H9 (cell line): ENCODE data around the gene ROR1. TPM values are rescaled to one million over a fixed set of nuclear protein-coding genes. Genes with fewer than 3 reads are reported as not detected.

Experiments used
- DNase-seq: peaks from one replicate; pipeline ENCODE4 v3.0.0-alpha.2; 2017
- H2AFZ ChIP-seq: one replicate; pipeline ENCODE4 v1.6.1; 2013; ENCODE audit warnings: mild to moderate bottlenecking, low read length, control low read depth, moderate library complexity
- H2AK5ac ChIP-seq: 2 replicates; pipeline ENCODE4 v1.6.1; 2013; ENCODE audit warnings: low read length, control low read depth, mixed read lengths; ENCODE audit not compliant: insufficient read length
- H2BK120ac ChIP-seq: one replicate; pipeline ENCODE4 v1.6.1; 2013; ENCODE audit warnings: low read depth, mild to moderate bottlenecking, low read length, control low read depth, inconsistent platforms; ENCODE audit not compliant: poor library complexity, severe bottlenecking
- H2BK12ac ChIP-seq: 2 replicates; pipeline ENCODE4 v1.6.1; 2013; ENCODE audit warnings: low read length, control low read depth, mixed read lengths, low read depth; ENCODE audit not compliant: insufficient read length
- H2BK15ac ChIP-seq: 2 replicates; pipeline ENCODE4 v1.6.1; 2013; ENCODE audit warnings: low read depth, low read length, control low read depth
- H2BK20ac ChIP-seq: one replicate; pipeline ENCODE4 v1.6.1; 2013; ENCODE audit warnings: low read depth, mild to moderate bottlenecking, low read length, control low read depth, inconsistent platforms; ENCODE audit not compliant: poor library complexity, severe bottlenecking
- H2BK5ac ChIP-seq: 2 replicates; pipeline ENCODE4 v1.6.1; 2013; ENCODE audit warnings: low read length, control low read depth, mixed read lengths; ENCODE audit not compliant: insufficient read length
- H3K14ac ChIP-seq: 2 replicates; pipeline ENCODE4 v1.6.1; 2013; ENCODE audit warnings: low read length, control low read depth; ENCODE audit not compliant: insufficient read depth
- H3K18ac ChIP-seq: 2 replicates; pipeline ENCODE4 v1.6.1; 2013; ENCODE audit warnings: low read depth, mild to moderate bottlenecking, mixed read lengths, low read length, control low read depth; ENCODE audit not compliant: insufficient read length
- H3K23ac ChIP-seq: 2 replicates; pipeline ENCODE4 v1.6.1; 2013; ENCODE audit warnings: low read length, control low read depth, mixed read lengths, low read depth; ENCODE audit not compliant: insufficient read length
- H3K23me2 ChIP-seq: 2 replicates; pipeline ENCODE4 v1.6.1; 2013; ENCODE audit warnings: low read depth, mild to moderate bottlenecking, mixed read lengths, low read length, control low read depth; ENCODE audit not compliant: insufficient read length, poor library complexity, severe bottlenecking
- H3K27ac ChIP-seq: 2 replicates; pipeline ENCODE4 v1.5.1; 2013; ENCODE audit warnings: low read length, control low read depth, mixed read lengths, low read depth; ENCODE audit not compliant: insufficient read length
- H3K27me3 ChIP-seq: 2 replicates; pipeline ENCODE4 v1.6.1; 2013; ENCODE audit warnings: low read length, control low read depth, inconsistent platforms; ENCODE audit not compliant: insufficient read depth
- H3K4ac ChIP-seq: 2 replicates; pipeline ENCODE4 v1.6.1; 2013; ENCODE audit warnings: low read depth, mild to moderate bottlenecking, control low read depth, inconsistent platforms, low read length, moderate library complexity
- H3K4me1 ChIP-seq: 2 replicates; pipeline ENCODE4 v1.6.1; 2013; ENCODE audit warnings: low read length, control low read depth, inconsistent platforms; ENCODE audit not compliant: insufficient read depth
- H3K4me2 ChIP-seq: 2 replicates; pipeline ENCODE4 v1.6.1; 2013; ENCODE audit warnings: low read length, control low read depth, mixed read lengths; ENCODE audit not compliant: insufficient read length, insufficient read depth
- H3K56ac ChIP-seq: 2 replicates; pipeline ENCODE4 v1.6.1; 2013; ENCODE audit warnings: low read depth, mild to moderate bottlenecking, mixed read lengths, low read length, control low read depth; ENCODE audit not compliant: insufficient read length
- H3K79me1 ChIP-seq: 2 replicates; pipeline ENCODE4 v1.6.1; 2013; ENCODE audit warnings: low read depth, mild to moderate bottlenecking, moderate library complexity, low read length, control low read depth, inconsistent platforms; ENCODE audit not compliant: insufficient read depth, poor library complexity, severe bottlenecking
- H3K79me2 ChIP-seq: 2 replicates; pipeline ENCODE4 v1.6.1; 2013; ENCODE audit warnings: low read length, control low read depth, inconsistent platforms; ENCODE audit not compliant: insufficient read depth
- H3K9ac ChIP-seq: 2 replicates; pipeline ENCODE4 v1.6.1; 2013; ENCODE audit warnings: low read length, control low read depth, mixed read lengths; ENCODE audit not compliant: insufficient read length; ENCODE audit errors: extremely low read depth
- H3K9me3 ChIP-seq: one replicate; pipeline ENCODE4 v1.6.1; 2013; ENCODE audit warnings: low read depth, low read length, inconsistent platforms; ENCODE audit not compliant: control insufficient read depth
- H3T11ph ChIP-seq: one replicate; pipeline ENCODE4 v1.6.1; 2013; ENCODE audit warnings: mild to moderate bottlenecking, low read length, control low read depth, inconsistent platforms
- H4K20me1 ChIP-seq: one replicate; pipeline ENCODE4 v1.6.1; 2013; ENCODE audit not compliant: control insufficient read depth, insufficient read length, insufficient read depth
- H4K5ac ChIP-seq: 2 replicates; pipeline ENCODE4 v1.6.1; 2013; ENCODE audit warnings: low read depth, mild to moderate bottlenecking, mixed read lengths, low read length, control low read depth; ENCODE audit not compliant: insufficient read length
- H4K8ac ChIP-seq: replicated peaks from 2 replicates; pipeline ENCODE4 v1.6.1; 2013; ENCODE audit warnings: low read length, control low read depth, mixed read lengths, low read depth; ENCODE audit not compliant: insufficient read length
- H4K91ac ChIP-seq: 2 replicates; pipeline ENCODE4 v1.6.1; 2013; ENCODE audit warnings: low read depth, mild to moderate bottlenecking, moderate library complexity, mixed read lengths, low read length, control low read depth; ENCODE audit not compliant: insufficient read length
- H3K27ac Mint-ChIP-seq, 3 experiments: 2 replicates in 2 of 3; 3 replicates in 1 of 3; pipeline ENCODE4 v1.8.0; 2020 to 2021; ENCODE audit warnings: mixed read lengths in 3 of 3, mild to moderate bottlenecking in 1 of 3, moderate library complexity in 1 of 3
- H3K27me3 Mint-ChIP-seq: 2 replicates; pipeline ENCODE4 v1.8.0; 2021; ENCODE audit warnings: low read depth, mild to moderate bottlenecking, moderate library complexity, mixed read lengths
- H3K36me3 Mint-ChIP-seq, 3 experiments: 2 replicates in 2 of 3; 3 replicates in 1 of 3; pipeline ENCODE4 v1.8.0; 2020 to 2021; ENCODE audit warnings: low read depth in 3 of 3, mixed read lengths in 3 of 3; ENCODE audit not compliant: insufficient read depth in 1 of 3
- H3K4me1 Mint-ChIP-seq, 2 experiments: 2 replicates each; pipeline ENCODE4 v1.8.0; 2020; ENCODE audit warnings: mixed read lengths in 2 of 2
- H3K4me3 Mint-ChIP-seq, 2 experiments: 2 replicates in 1 of 2; 3 replicates in 1 of 2; pipeline ENCODE4 v1.8.0; 2020 to 2021; ENCODE audit warnings: mild to moderate bottlenecking in 2 of 2, mixed read lengths in 2 of 2, moderate library complexity in 1 of 2
- H3K9me3 Mint-ChIP-seq, 2 experiments: 2 replicates in 1 of 2; 3 replicates in 1 of 2; pipeline ENCODE4 v1.8.0; 2020; ENCODE audit warnings: mild to moderate bottlenecking in 2 of 2, mixed read lengths in 2 of 2, moderate library complexity in 1 of 2
- CTCF ChIP-seq: fragments of 200-600 bp; sonication (generic); conservative IDR thresholded peaks from 3 replicates; pipeline ENCODE4 v1.8.0; 2021; ENCODE audit warnings: antibody characterized with exemption, mild to moderate bottlenecking
- WGBS: extraction: QIAGEN DNeasy Blood & Tissue Kit; methylation state at CpG from one replicate; pipeline ENCODE4 v1.1.7; 2013; ENCODE audit warnings: missing lambda C conversion rate, low lambda C conversion rate, mixed read lengths; ENCODE audit not compliant: insufficient read length; ENCODE audit errors: extremely low coverage; 5-methylcytosine and 5-hydroxymethylcytosine counted together
- total RNA-seq: library from RNA; stranded (reverse); gene quantifications from 2 replicates; pipeline ENCODE4 v1.2.1, GENCODE V29; 2021

Gene ROR1
- total RNA-seq, 1 experiment from 2014 or later = 75.9 TPM

GRCh38 chr1:64127297-64127696 lies 353.5 kb downstream of the ROR1 start:
- Histone ChIP-seq H3K79me2 (no peaks in the 10 kb centered on the region), H3K23me2 (no peaks in the 10 kb centered on the region), H3K9ac (no peak overlapping the region), H3K27me3 (no peaks in the 10 kb centered on the region), H4K5ac (no peak overlapping the region), H4K8ac (no peak overlapping the region), H4K20me1 (no peaks in the 10 kb centered on the region), H2AK5ac (no peak overlapping the region), H3K27ac (no peak overlapping the region), H2BK5ac (no peak overlapping the region), H3K4me1 (peaks cover 8% of the 10 kb centered on the region; the same call in 1 of the 2 replicates), H2BK15ac (no peak overlapping the region), H3K23ac (no peak overlapping the region), H3T11ph (no peak overlapping the region), H3K14ac (no peak overlapping the region), H3K18ac (no peak overlapping the region), H3K56ac (no peak overlapping the region), H2BK20ac (no peak overlapping the region), H4K91ac (no peak overlapping the region), H2BK12ac (no peak overlapping the region), H3K9me3 (no peaks in the 10 kb centered on the region), H3K4me2 (no peak overlapping the region), H2AFZ (no peak overlapping the region), H3K79me1 (no peaks in the 10 kb centered on the region), H3K4ac (no peak overlapping the region), H2BK120ac (no peak overlapping the region)
- no peaks in the 10 kb centered on the region for H3K36me3 Mint-ChIP-seq
- TF ChIP-seq CTCF = no peak
- no peaks in the 10 kb centered on the region for H3K27me3 Mint-ChIP-seq
- no CpG with 5 or more reads among the region's 3 CpGs for WGBS
- no peak for DNase-seq
- H3K27ac Mint-ChIP-seq = no peak overlapping the region
- no peak overlapping the region; a peak in 1 of 5 replicates for H3K4me3 Mint-ChIP-seq
- H3K9me3 Mint-ChIP-seq = no peaks in the 10 kb centered on the region
- peaks cover 10 to 18% of the 10 kb centered on the region in 2 experiments for H3K4me1 Mint-ChIP-seq
